IMR-90 (cell line): Measurements from ENCODE around the gene APOF. TPM values are rescaled to one million over a fixed set of nuclear protein-coding genes. Genes with fewer than 3 reads are reported as not detected.
"Not testable (repeated sequence)": the region's sequence is repeated elsewhere in the genome, so short reads cannot be mapped to it uniquely, and the experiment has no call there.

ENCODE experiments used
- ATAC-seq: fragments of 200-7000 bp; cut with Tn5 transposase; 2 replicates; pipeline ENCODE4 v1.9.1; 2020; ENCODE audit warnings: low read depth, mild to moderate bottlenecking, moderate library complexity
- BruUV-seq: library from RNA; stranded (reverse); fragments of 400-500 nt; replicated peaks from 2 replicates; lab custom pipeline; 2021; lab: Mats Ljungman, UMichigan
- CTCF ChIA-PET: fragments of 300-600 bp; formaldehyde crosslinking; extraction: SDS; loops from one replicate; lab custom pipeline; 2021; ENCODE audit warnings: antibody characterized with exemption; lab: Yijun Ruan, JAX
- POLR2A ChIA-PET: fragments of 300-600 bp; sonication (Branson Sonifier 250); formaldehyde crosslinking; loops from one replicate; lab custom pipeline; 2022; ENCODE audit warnings: antibody characterized with exemption; ENCODE audit not compliant: unreplicated experiment; lab: Charles Lee
- DNase-seq: peaks from one replicate; pipeline ENCODE4 v3.0.0; 2013
- H2AFZ ChIP-seq: replicated peaks from 2 replicates; pipeline ENCODE3; 2013; ENCODE audit warnings: low read length, mild to moderate bottlenecking; ENCODE audit not compliant: poor library complexity
- H2AK5ac ChIP-seq: 2 replicates; pipeline ENCODE4 v1.6.1; 2013; ENCODE audit warnings: low read depth, low read length, inconsistent platforms
- H2AK9ac ChIP-seq: replicated peaks from 2 replicates; pipeline ENCODE3; 2013; ENCODE audit warnings: mild to moderate bottlenecking, low read depth, low read length, moderate library complexity; ENCODE audit not compliant: poor library complexity
- H2BK120ac ChIP-seq: 2 replicates; pipeline ENCODE4 v1.6.1; 2013; ENCODE audit warnings: low read depth, low read length, inconsistent platforms
- H2BK15ac ChIP-seq: 3 replicates; pipeline ENCODE4 v1.6.1; 2013; ENCODE audit warnings: low read depth, low read length, inconsistent platforms
- H2BK20ac ChIP-seq: 2 replicates; pipeline ENCODE4 v1.6.1; 2013; ENCODE audit warnings: low read depth, mild to moderate bottlenecking, inconsistent platforms, low read length, moderate library complexity
- H2BK5ac ChIP-seq: 2 replicates; pipeline ENCODE4 v1.6.1; 2013; ENCODE audit warnings: mild to moderate bottlenecking, low read depth, low read length, inconsistent platforms; ENCODE audit not compliant: poor library complexity, severe bottlenecking
- H3K14ac ChIP-seq: replicated peaks from 2 replicates; pipeline ENCODE4 v1.6.1; 2013; ENCODE audit warnings: low read depth, low read length, inconsistent platforms
- H3K18ac ChIP-seq: 2 replicates; pipeline ENCODE4 v1.6.1; 2013; ENCODE audit warnings: low read depth, low read length, control low read depth
- H3K23ac ChIP-seq: 2 replicates; pipeline ENCODE4 v1.6.1; 2013; ENCODE audit warnings: low read depth, low read length, inconsistent platforms
- H3K27ac ChIP-seq: 2 replicates; pipeline ENCODE4 v1.5.1; 2013; ENCODE audit warnings: mild to moderate bottlenecking, control low read depth, low read length; ENCODE audit not compliant: insufficient read depth
- H3K27me3 ChIP-seq: 2 replicates; pipeline ENCODE4 v1.6.1; 2013; ENCODE audit warnings: low read length; ENCODE audit not compliant: control insufficient read depth, insufficient read depth
- H3K36me3 ChIP-seq: 2 replicates; pipeline ENCODE4 v1.6.1; 2013; ENCODE audit warnings: low read length, mixed read lengths; ENCODE audit not compliant: control insufficient read depth, insufficient read depth
- H3K4ac ChIP-seq: 2 replicates; pipeline ENCODE4 v1.6.1; 2013; ENCODE audit warnings: low read depth, low read length, inconsistent platforms
- H3K4me1 ChIP-seq: 2 replicates; pipeline ENCODE4 v1.6.1; 2013; ENCODE audit warnings: low read length, mixed read lengths; ENCODE audit not compliant: control insufficient read depth, insufficient read depth
- H3K4me2 ChIP-seq: 2 replicates; pipeline ENCODE4 v1.6.1; 2013; ENCODE audit warnings: low read depth, mild to moderate bottlenecking, control low read depth, low read length, moderate library complexity
- H3K4me3 ChIP-seq: 2 replicates; pipeline ENCODE4 v1.5.1; 2013; ENCODE audit warnings: low read depth, mild to moderate bottlenecking, control low read depth, low read length, moderate library complexity; ENCODE audit not compliant: insufficient read depth
- H3K56ac ChIP-seq: 2 replicates; pipeline ENCODE4 v1.6.1; 2013; ENCODE audit warnings: low read length, inconsistent platforms; ENCODE audit not compliant: insufficient read depth; ENCODE audit errors: extremely low read depth
- H3K79me1 ChIP-seq, 2 experiments: 2 replicates each; pipeline ENCODE4 v1.6.1; 2013; ENCODE audit warnings: low read length in 2 of 2, inconsistent platforms in 1 of 2, low read depth in 1 of 2
- H3K9ac ChIP-seq: 2 replicates; pipeline ENCODE4 v1.6.1; 2013; ENCODE audit warnings: low read depth, low read length, control low read depth
- H3K9me1 ChIP-seq: 2 replicates; pipeline ENCODE4 v1.6.1; 2013; ENCODE audit warnings: low read length, inconsistent platforms; ENCODE audit not compliant: insufficient read depth
- H3K9me3 ChIP-seq: 2 replicates; pipeline ENCODE4 v1.6.1; 2013; ENCODE audit warnings: low read length; ENCODE audit not compliant: control insufficient read depth, insufficient read depth
- H4K20me1 ChIP-seq: 2 replicates; pipeline ENCODE4 v1.6.1; 2013; ENCODE audit warnings: low read length, inconsistent platforms; ENCODE audit not compliant: insufficient read depth
- H4K5ac ChIP-seq: 2 replicates; pipeline ENCODE4 v1.6.1; 2013; ENCODE audit warnings: mild to moderate bottlenecking, low read depth, low read length, control low read depth
- H4K8ac ChIP-seq, 2 experiments: 2 replicates each; pipeline ENCODE4 v1.6.1; 2013; ENCODE audit warnings: low read depth in 2 of 2, low read length in 2 of 2, control low read depth in 1 of 2, inconsistent platforms in 1 of 2
- H4K91ac ChIP-seq: 2 replicates; pipeline ENCODE4 v1.6.1; 2013; ENCODE audit warnings: low read depth, low read length, inconsistent platforms; ENCODE audit not compliant: insufficient read depth
- WGBS, 2 experiments: methylation state at CpG; one replicate each; pipeline versions ENCODE4 v1.1.5 to v1.1.7; 2013; ENCODE audit warnings: missing lambda C conversion rate in 2 of 2; ENCODE audit not compliant: insufficient read length in 1 of 2; ENCODE audit errors: extremely low coverage in 2 of 2; 5-methylcytosine and 5-hydroxymethylcytosine counted together
- dilution Hi-C: fragments of 300-500 bp; cut with HindIII; formaldehyde crosslinking; loops from one replicate; pipeline ENCODE4 v1.14.3; 2018; ENCODE audit warnings: low sequenced_read_pairs; ENCODE audit not compliant: unreplicated experiment
- in situ Hi-C: fragments of 300-500 bp; cut with MboI; formaldehyde crosslinking; loops from 3 replicates; pipeline ENCODE4 v1.14.3; 2019; ENCODE audit warnings: low sequenced_read_pairs, inconsistent platforms, mixed read lengths
- intact Hi-C: fragments of 100-400 bp; cut with micrococcal nuclease; formaldehyde crosslinking; loops from 2 replicates; pipeline ENCODE4 v1.10.0; 2022
- polyA plus RNA-seq, 3 experiments: library from polyadenylated mRNA; depleted of rRNA; stranded (reverse); fragments of >200 nt; gene quantifications; 2 replicates each; pipeline ENCODE4 v1.2.3, GENCODE V29; 2012; ENCODE audit warnings: low replicate concordance in 1 of 3
- total RNA-seq: library from RNA; depleted of rRNA; stranded (reverse); fragments of >200 nt; gene quantifications from 2 replicates; pipeline ENCODE4 v1.2.3, GENCODE V29; 2012

The APOF gene
- total and polyA plus RNA-seq, 2 of the 4 experiments (the other 2 are of a cell fraction), result not detected

DNA sequence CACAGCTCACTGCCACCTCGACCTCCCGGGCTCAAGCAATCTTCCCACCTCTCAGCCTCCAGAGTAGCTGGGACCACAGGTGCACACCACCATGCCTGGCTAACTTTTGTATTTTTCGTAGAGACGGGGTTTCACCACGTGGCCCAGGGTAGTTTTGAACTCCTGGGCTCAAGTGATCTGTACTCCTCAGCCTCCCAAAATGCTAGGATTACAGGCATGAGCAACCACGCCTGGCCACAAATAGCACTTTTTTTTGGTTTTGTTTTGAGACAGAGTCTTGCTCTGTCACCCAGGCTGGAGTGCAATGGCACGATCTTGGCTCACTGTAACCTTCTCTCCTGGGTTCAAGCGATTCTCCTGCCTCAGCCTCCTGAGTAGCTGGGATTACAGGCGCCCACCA, 15.4 kb downstream of the APOF start:
- CTCF ChIA-PET, H4K91ac ChIP-seq, H3K9ac ChIP-seq, H2BK5ac ChIP-seq, H2BK15ac ChIP-seq, H2AFZ ChIP-seq, H4K5ac ChIP-seq, intact Hi-C loops, H3K4ac ChIP-seq, H4K20me1 ChIP-seq, ATAC-seq, H3K4me3 ChIP-seq, H2AK5ac ChIP-seq, POLR2A ChIA-PET, H3K23ac ChIP-seq, H3K56ac ChIP-seq, H3K27me3 ChIP-seq, H3K79me1 ChIP-seq, dilution Hi-C loops, DNase-seq, H3K14ac ChIP-seq, in situ Hi-C loops, H2BK120ac ChIP-seq, BruUV-seq, H3K4me2 ChIP-seq, H3K4me1 ChIP-seq, H3K27ac ChIP-seq, H4K8ac ChIP-seq, H2BK20ac ChIP-seq, H2AK9ac ChIP-seq, H3K9me3 ChIP-seq, H3K18ac ChIP-seq, H3K9me1 ChIP-seq: not testable (repeated sequence)
- 96% methylated on average over 4 of the region's 9 CpGs; no CpG with 5 or more reads in 1 of the 2 experiments for WGBS, 2 experiments
- H3K36me3 ChIP-seq, result peaks cover 75% of the 10 kb centered on the region
